Measurements from ENCODE around the gene PPP1R14C.
"Not testable (repeated sequence)": the region's sequence is repeated elsewhere in the genome, so short reads cannot be mapped to it uniquely, and the experiment has no call there.

The PPP1R14C gene

GRCh38 chr6:150230164-150230561 is 87.3 kb downstream of the PPP1R14C start:
- DNase-seq (ENCODE audit: low read depth in 1 of 2, low spot score in 1 of 2) = no peak
- no peak for TF ChIP-seq JUND (IDR thresholded peaks at IDR 0.05; ENCODE audit: low read depth)
- in situ Hi-C loops (cut with HindIII; ENCODE audit: low pct_unique_long_range_greater_than_20kb, low sequenced_read_pairs) = no loop called here

- in situ Hi-C loops (cut with HindIII; ENCODE audit: low pct_unique_long_range_greater_than_20kb, low sequenced_read_pairs) = no loop called here
- no peak for TF ChIP-seq JUND (IDR thresholded peaks at IDR 0.05; ENCODE audit: low read depth)
- DNase-seq (ENCODE audit: low read depth in 1 of 2, low spot score in 1 of 2) = no peak
Observed at GRCh38 chr6:150230832-150231524, 88.1 kb downstream of the PPP1R14C start.

GRCh38 chr6:150231525-150231850 is 88.6 kb downstream of the PPP1R14C start:
- no peak for DNase-seq (ENCODE audit: low read depth in 1 of 2, low spot score in 1 of 2)
- no peak for TF ChIP-seq JUND (IDR thresholded peaks at IDR 0.05; ENCODE audit: low read depth)
- in situ Hi-C loops (cut with HindIII; ENCODE audit: low pct_unique_long_range_greater_than_20kb, low sequenced_read_pairs) = no loop called here

DNA sequence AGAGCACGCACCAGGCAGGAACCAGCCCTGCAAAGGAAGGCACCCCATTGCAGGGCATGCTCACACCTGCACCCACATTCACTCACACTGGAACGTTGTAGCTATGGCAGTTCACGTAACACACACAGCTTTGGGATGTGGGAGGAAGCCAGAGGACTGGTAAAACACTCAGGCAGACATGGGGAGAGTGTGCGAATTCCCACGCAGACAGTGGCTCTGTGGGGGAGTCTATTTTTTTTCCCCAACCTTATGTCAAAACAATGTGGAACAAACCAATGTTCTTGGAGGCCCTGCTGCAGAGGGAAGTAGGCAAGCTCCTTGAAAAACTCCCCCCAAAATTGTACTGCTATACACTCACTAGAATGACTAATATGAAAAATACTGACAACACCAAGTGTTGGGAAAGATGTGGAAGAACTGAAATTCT is 91.0 kb downstream of the PPP1R14C start:
- no peak for DNase-seq (ENCODE audit: low read depth in 1 of 2, low spot score in 1 of 2)
- no peak for TF ChIP-seq JUND (IDR thresholded peaks at IDR 0.05; ENCODE audit: low read depth)
- in situ Hi-C loops (cut with HindIII; ENCODE audit: low pct_unique_long_range_greater_than_20kb, low sequenced_read_pairs) = no loop called here

DNA sequence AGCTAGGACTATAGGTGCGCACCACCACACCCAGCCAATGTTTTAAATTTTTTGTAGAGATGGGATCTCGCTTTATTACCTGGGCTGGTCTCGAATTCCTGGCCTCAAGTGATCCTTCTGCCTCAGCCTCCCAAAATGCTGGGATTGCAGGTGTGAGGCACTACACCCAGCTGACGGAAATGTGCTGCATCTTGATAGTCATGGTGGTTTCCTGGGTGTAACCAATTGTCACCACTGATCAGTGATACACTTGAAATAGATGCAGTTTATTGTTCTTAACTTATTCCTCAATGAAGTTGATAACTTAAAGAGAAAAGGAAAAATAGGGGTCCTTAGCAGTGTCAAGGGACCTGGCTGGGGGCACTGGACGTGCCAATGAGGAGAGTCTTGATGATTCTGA is 92.4 kb downstream of the PPP1R14C start:
- in situ Hi-C loops (cut with HindIII; ENCODE audit: low pct_unique_long_range_greater_than_20kb, low sequenced_read_pairs) = no loop called here
- no peak for TF ChIP-seq JUND (IDR thresholded peaks at IDR 0.05; ENCODE audit: low read depth)
- DNase-seq (ENCODE audit: low read depth in 1 of 2, low spot score in 1 of 2) = no peak

DNA sequence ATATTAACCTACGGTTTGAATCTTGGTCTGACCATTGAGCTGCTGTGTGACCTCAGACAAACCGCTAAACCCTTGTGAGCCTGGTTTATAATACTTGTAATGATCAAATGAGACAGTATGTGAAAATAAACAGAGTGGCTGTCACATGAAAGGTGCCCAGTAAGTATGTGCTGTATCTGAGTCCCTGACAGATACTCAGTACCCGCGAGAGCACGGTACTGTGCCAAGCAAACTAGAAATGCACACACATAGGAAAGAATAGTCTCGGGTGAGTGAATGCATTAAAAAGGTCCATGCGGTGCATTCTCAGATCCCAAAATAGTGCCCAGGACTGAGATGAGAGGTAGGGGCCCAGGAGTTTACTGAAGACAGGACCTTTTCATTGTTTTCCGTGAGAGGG is 93.3 kb downstream of the PPP1R14C start:
- in situ Hi-C loops (cut with HindIII; ENCODE audit: low pct_unique_long_range_greater_than_20kb, low sequenced_read_pairs) = no loop called here
- TF ChIP-seq JUND (IDR thresholded peaks at IDR 0.05; ENCODE audit: low read depth) = no peak
- no peak for DNase-seq (ENCODE audit: low read depth in 1 of 2, low spot score in 1 of 2)

DNA sequence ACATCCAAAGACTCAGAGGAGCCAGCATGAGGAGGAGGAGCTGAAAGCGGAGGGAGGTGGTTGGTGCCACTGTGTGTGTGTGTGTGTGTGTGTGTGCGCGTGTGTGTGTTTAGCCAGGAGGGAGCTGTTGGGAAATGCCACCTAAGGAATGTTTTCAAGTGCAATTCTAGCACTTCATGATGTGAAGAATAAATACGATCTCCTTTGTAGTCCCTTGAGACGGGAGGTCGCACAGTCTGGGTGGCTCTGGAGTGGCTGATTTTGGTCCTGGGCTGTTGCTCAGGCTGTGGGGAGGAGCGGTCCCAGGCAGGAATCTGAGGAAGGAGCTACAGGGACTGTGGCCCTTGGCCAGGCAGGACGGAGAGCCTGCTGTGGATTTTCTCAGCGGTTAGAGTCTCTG is 93.7 kb downstream of the PPP1R14C start:
- in situ Hi-C loops (cut with HindIII; ENCODE audit: low pct_unique_long_range_greater_than_20kb, low sequenced_read_pairs) = no loop called here
- TF ChIP-seq JUND (IDR thresholded peaks at IDR 0.05; ENCODE audit: low read depth) = no peak
- DNase-seq (ENCODE audit: low read depth in 1 of 2, low spot score in 1 of 2) = no peak

GRCh38 chr6:150237626-150238025 is 94.8 kb downstream of the PPP1R14C start:
- TF ChIP-seq JUND (IDR thresholded peaks at IDR 0.05; ENCODE audit: low read depth) = no peak
- DNase-seq (ENCODE audit: low read depth in 1 of 2, low spot score in 1 of 2) = no peak
- in situ Hi-C loops (cut with HindIII; ENCODE audit: low pct_unique_long_range_greater_than_20kb, low sequenced_read_pairs) = no loop called here

DNA sequence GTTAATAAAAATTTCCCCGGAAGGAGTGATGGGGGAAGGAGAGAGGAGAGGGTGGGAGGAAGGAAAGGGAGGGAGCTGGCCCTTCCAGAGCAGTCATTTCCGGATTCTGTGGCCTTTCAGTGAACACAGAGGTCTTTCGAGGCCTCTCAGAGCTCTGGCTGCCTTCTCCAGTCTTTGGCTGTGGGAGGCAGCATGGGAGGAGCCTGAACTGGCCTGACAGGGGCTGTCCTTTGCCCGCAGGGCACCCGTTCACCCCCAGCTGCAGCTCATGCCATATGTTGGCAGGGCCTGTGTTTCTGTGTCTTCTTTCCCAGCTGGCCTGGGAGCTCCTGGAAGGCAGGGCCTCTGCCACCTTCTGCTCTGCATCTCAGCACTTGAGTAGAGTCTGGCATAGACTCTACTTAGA is 95.5 kb downstream of the PPP1R14C start:
- DNase-seq (ENCODE audit: low read depth in 1 of 2, low spot score in 1 of 2) = peak in 1 of 2 experiments; percentile 31
- no peak for TF ChIP-seq JUND (IDR thresholded peaks at IDR 0.05; ENCODE audit: low read depth)
- in situ Hi-C loops (cut with HindIII; ENCODE audit: low pct_unique_long_range_greater_than_20kb, low sequenced_read_pairs) = no loop called here

DNA sequence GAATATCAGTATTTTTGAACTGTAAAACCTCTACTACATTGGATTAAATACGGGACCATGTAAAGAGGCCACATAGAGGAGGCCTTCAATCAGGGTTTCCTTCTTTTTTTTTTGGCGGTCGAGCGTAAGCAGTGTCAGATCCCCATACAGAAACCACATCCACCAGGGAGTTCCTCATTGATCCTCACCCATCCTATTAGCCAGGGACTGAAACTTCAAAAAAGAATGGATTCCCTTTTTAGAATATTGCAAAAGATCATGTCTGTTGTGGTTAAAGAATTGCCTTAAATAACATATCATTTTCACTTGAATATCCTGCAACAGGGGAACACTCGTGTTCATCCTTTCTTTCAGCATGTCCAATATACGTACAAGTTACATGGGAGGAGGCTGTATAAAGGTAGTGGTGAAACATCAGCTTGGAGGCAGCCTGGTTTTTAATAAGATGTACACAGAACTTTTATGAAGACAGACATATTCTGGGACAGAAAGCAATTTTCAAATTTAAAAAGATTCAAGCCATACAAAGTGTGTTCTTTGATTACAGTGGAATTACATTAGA is 96.1 kb downstream of the PPP1R14C start:
- TF ChIP-seq JUND (IDR thresholded peaks at IDR 0.05; ENCODE audit: low read depth) = no peak
- in situ Hi-C loops (cut with HindIII; ENCODE audit: low pct_unique_long_range_greater_than_20kb, low sequenced_read_pairs) = no loop called here
- DNase-seq (ENCODE audit: low read depth in 1 of 2, low spot score in 1 of 2) = no peak

- in situ Hi-C loops (cut with HindIII; ENCODE audit: low pct_unique_long_range_greater_than_20kb, low sequenced_read_pairs); DNase-seq (ENCODE audit: low read depth in 1 of 2, low spot score in 1 of 2): not testable (repeated sequence)
Observed at GRCh38 chr6:150241756-150242155, 98.9 kb downstream of the PPP1R14C start.

GRCh38 chr6:150243620-150244314 is 100.9 kb downstream of the PPP1R14C start:
- TF ChIP-seq JUND (IDR thresholded peaks at IDR 0.05; ENCODE audit: low read depth) = no peak
- DNase-seq (ENCODE audit: low read depth in 1 of 2, low spot score in 1 of 2) = no peak
- in situ Hi-C loops (cut with HindIII; ENCODE audit: low pct_unique_long_range_greater_than_20kb, low sequenced_read_pairs) = no loop called here

GRCh38 chr6:150245148-150245935 is 102.5 kb downstream of the PPP1R14C start:
- in situ Hi-C loops (cut with HindIII; ENCODE audit: low pct_unique_long_range_greater_than_20kb, low sequenced_read_pairs) = no loop called here
- no peak for DNase-seq (ENCODE audit: low read depth in 1 of 2, low spot score in 1 of 2)
- no peak for TF ChIP-seq JUND (IDR thresholded peaks at IDR 0.05; ENCODE audit: low read depth)
